Fibroblast of villous mesenchyme (primary cell): ENCODE measurements around the gene PXMP4. TPM values are rescaled to one million over a fixed set of nuclear protein-coding genes. Genes with fewer than 3 reads are reported as not detected.

Experiments
- DNase-seq: peaks from one replicate; pipeline ENCODE4 v3.0.0-alpha.2; 2010; ENCODE audit warnings: low read depth
- H3K4me3 ChIP-seq: 2 replicates; pipeline ENCODE4 v1.5.1; 2011; ENCODE audit warnings: low read depth, mild to moderate bottlenecking, low read length
- CTCF ChIP-seq: IDR thresholded peaks from 2 replicates; pipeline ENCODE4 v1.5.1; 2012; ENCODE audit warnings: low read depth, mild to moderate bottlenecking, low read length; ENCODE audit not compliant: insufficient read depth
- total RNA-seq: library from RNA; depleted of rRNA; stranded (reverse); fragments of >200 nt; gene quantifications from 2 replicates; pipeline ENCODE4 v1.2.3, GENCODE V29; 2012

PXMP4 gene
- total RNA-seq, 1 donor: 5.2 TPM

GRCh38 chr20:33676652-33677645 lies 43.2 kb downstream of the PXMP4 start:
- H3K4me3 ChIP-seq: no peak overlapping the region
- no peak for TF ChIP-seq CTCF
- DNase-seq: no peak

GRCh38 chr20:33676121-33676520 lies 44.0 kb downstream of the PXMP4 start:
- H3K4me3 ChIP-seq: no peak overlapping the region
- no peak for DNase-seq
- no peak for TF ChIP-seq CTCF

- DNase-seq: peak; percentile 49
- H3K4me3 ChIP-seq: peak overlapping the region; percentile 65
- TF ChIP-seq CTCF: no peak
Measured at GRCh38 chr20:33675136-33675959, 44.8 kb downstream of the PXMP4 start.

GRCh38 chr20:33674294-33675135 lies 45.6 kb downstream of the PXMP4 start, which contains the start of gene NECAB3:
NECAB3 (minus strand) TSS chr20:33674428; CDS start chr20:33674352, 76 bp downstream.
- H3K4me3 ChIP-seq: peak within 1 kb of the TSS; percentile 81
- DNase-seq: peak; percentile 80

GRCh38 chr20:33673410-33674293 lies 46.5 kb downstream of the PXMP4 start:
- peak; percentile 47 for DNase-seq
- TF ChIP-seq CTCF: no peak
- H3K4me3 ChIP-seq: peak overlapping the region; percentile 81

More at GRCh38 chr20:33674294-33675135, 45.6 kb downstream of the PXMP4 start, which contains the start of gene NECAB3:
- no peak for TF ChIP-seq CTCF
